ENCODE data around the gene STXBP2. TPM values are rescaled to one million over a fixed set of nuclear protein-coding genes. Genes with fewer than 3 reads are reported as not detected.
A peak's percentile ranks its signal among the peaks of the same experiment; 100 is the strongest.
"Not testable (repeated sequence)": the region's sequence is repeated elsewhere in the genome, so short reads cannot be mapped to it uniquely, and the experiment has no call there.

STXBP2 gene
- polyA plus RNA-seq, 3 donors: 43.6 to 114 (median 83.1) TPM

DNA sequence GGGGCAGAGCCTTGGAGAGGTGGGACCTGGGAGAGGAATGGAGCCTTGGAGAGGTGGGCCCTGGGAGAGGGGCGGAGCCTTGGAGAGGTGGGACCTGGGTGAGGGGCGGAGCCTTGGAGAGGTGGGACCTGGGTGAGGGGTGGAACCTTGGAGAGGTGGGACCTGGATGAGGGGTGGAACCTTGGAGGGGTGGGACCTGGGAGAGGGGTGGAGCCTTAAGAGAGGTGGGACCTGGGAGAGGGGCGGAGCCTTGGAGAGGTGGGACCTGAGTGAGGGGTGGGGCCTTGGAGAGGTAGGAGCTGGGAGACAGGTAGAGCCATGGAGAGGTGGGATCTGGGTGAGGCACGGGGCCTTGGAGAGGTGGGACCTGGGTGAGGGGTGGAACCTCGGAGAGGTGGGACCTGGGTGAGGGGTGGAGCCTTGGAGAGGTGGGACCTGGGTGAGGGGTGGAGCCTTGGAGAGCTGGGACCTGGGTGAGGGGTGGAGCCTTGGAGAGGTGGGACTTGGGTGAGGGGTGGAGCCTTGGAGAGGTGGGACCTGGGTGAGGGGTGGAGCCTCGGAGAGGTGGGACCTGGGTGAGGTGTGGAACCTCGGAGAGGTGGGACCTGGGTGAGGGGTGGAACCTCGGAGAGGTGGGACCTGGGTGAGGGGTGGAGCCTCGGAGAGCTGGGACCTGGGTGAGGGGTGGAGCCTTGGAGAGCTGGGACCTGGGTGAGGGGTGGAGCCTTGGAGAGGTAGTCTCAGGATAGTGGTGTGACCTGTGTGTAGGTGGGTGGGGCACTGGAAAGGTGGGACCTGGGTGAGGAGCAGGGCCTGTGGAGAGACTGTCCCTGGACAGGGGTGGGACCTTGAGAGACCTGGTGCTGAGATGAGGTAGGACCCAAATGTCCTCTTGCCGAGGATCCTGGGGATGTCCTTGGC, 7.0 kb downstream of the STXBP2 start:
- WGBS, 3 donors: 47 to 87% (median 80%) methylated on average over 10 of the region's 10 CpGs
- not testable (repeated sequence) for H3K27ac ChIP-seq (ENCODE audit: low read depth, low read length)

DNA sequence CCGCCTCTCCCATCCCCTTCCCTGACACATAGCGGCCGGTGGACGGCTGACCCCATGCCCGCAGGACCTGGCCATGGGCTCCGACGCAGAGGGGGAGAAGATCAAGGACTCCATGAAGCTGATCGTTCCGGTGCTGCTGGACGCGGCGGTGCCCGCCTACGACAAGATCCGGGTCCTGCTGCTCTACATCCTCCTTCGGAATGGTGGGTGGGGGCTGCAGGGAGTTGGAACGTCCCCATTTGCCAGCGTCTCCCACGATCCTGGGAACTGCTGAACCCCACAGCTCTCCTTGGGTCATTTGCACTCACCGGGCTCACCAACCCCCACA, 7.6 kb downstream of the STXBP2 start:
- WGBS, 3 donors: 93 to 95% (median 94%) methylated on average over 17 to 20 of the region's 20 CpGs
- H3K27ac ChIP-seq (ENCODE audit: low read depth, low read length): no peak overlapping the region

DNA sequence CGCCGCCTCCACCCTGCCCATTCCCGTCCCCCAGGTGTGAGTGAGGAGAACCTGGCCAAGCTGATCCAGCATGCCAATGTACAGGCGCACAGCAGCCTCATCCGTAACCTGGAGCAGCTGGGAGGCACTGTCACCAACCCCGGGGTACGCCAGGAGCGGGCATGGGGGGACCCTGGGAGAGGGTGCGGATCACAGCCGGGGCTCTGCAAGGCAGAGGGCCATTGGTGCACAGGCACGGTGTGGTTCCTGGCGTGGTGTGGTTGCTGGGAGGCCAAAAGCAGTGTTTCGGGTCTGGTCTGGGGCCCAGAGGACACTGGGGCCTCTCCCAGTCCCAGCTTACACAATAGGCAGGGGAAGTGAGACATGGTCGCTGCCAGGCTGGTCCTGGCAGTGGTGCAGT, 8.3 kb downstream of the STXBP2 start:
- H3K27ac ChIP-seq (ENCODE audit: low read depth, low read length): no peak overlapping the region
- WGBS, 3 donors: 64 to 89% (median 76%) methylated on average over 14 of the region's 14 CpGs

DNA sequence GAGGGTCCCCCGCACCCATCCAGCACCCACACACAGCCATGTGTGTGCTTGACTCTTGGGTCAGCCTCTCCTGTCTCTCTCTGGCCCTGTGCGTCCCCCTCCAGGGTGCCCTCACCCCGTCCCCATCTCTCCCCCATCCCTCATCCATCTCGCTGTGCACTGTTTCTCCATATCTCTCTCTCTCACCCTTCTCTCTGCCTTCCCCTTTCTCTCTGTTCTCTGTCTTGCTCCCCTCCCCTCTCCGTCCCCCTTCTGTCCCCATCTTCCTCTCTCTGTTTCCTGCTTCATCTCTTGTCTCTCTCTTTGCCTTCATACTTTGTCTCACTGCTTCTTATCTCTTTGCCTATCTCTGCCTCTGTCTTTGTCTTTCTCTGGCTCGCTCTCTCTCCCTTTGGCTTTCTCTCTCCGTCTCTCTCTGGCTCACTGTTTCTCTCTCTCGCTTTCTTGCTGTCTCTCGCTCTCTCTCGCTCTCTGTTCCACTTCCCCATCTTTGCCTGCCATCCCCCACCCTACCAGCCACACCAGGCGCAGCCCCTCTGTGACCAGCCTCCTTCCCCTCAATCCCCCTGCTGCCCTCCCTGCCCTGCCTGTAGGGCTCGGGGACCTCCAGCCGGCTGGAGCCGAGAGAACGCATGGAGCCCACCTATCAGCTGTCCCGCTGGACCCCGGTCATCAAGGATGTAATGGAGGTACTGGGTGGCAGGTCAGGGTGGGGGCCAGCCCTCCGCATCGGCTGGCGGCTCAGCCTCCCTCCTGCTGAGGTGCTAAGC, 8.9 kb downstream of the STXBP2 start:
- WGBS, 3 donors: 44 to 78% (median 63%) methylated on average over 19 to 20 of the region's 20 CpGs
- H3K27ac ChIP-seq (ENCODE audit: low read depth, low read length): no peak overlapping the region

DNA sequence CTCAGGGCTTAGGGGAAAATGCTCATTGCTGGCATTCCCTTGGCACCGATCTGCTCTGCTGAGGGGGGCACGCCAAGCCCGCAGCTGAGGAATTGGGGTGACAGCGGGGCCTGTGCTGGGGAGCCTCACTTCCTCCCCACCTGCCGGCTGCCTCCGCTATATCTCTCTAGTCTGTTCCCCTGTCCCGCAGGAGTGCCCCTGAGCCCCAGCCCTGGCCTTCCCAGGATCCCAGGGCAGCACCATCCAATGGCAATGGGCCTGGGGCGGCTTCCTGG, 9.5 kb downstream of the STXBP2 start:
- 69 to 88% (median 86%) methylated on average over 8 of the region's 8 CpGs for WGBS, 3 donors
- no peak overlapping the region for H3K27ac ChIP-seq (ENCODE audit: low read depth, low read length)

DNA sequence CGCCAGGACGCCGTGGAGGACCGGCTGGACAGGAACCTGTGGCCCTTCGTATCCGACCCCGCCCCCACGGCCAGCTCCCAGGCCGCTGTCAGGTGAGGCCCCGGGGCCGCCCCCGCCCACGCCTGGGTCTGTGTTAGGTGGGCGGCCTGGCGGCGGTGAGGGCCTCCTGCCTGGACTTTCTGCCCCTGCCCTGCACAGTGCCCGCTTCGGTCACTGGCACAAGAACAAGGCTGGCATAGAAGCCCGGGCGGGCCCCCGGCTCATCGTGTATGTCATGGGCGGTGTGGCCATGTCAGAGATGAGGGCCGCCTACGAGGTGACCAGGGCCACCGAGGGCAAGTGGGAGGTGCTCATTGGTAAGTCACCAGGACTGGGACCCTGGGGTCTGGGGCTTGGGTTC, 10.2 kb downstream of the STXBP2 start:
- no peak overlapping the region for H3K27ac ChIP-seq (ENCODE audit: low read depth, low read length)
- WGBS, 3 donors: 90 to 94% (median 93%) methylated on average over 26 of the region's 26 CpGs

DNA sequence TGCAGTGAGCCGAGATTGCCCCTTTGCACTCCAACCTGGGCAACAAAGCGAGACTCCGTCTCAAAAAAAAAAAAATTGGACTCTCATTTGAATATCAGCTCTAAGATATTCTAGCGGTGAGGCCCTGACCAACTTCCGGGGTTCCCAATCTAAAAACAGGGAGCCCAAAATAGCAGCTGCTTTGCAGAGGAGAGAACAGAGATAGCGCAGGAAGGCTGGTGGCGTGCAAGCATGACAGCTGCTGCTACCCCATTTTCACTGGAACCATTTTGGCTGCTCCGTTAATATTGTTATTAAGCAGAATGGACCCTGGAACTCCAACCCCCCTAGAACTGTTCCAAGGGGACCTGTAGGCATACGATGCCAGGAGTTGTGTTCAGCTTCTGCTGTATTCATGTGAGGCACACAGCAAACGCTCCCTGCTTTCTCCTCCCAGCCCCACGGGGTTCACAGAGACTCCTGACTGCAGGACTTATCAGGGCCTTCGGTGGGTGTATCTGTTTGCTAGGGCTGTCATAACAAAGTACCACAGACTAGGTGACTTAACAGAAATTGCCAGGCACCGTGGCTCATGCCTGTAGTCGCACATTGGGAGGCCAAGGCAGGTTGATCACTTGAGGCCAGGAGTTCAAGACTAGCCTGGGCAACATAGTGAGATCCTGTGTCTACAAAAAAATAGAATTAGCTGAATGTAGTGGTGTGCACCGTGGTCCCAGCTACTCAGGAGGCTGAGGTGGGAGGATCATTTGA, 11.5 kb downstream of the STXBP2 start:
- no peak overlapping the region for H3K27ac ChIP-seq (ENCODE audit: low read depth, low read length)
- 79 to 84% (median 81%) methylated on average over 15 of the region's 15 CpGs for WGBS, 3 donors

DNA sequence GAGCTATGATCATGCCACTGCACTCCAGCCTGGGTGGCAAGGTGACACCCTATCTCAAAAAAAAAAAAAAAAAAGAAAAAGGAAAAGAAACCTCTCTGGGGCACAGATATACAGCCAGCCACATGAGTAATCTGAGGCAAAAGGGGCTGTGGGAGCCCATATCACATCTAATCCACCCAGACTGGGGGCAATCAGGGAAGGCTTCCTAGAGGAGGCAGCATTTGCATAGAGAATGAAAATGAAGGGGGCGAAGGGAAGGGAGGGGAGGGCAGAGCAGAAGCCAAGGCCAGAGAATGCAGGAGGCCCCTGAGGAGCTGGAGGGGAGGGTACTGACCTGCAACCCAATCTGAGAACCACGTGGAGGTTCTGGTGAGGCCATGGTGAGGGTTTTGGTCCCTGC, 13.2 kb downstream of the STXBP2 start:
- 45 to 69% (median 47%) methylated on average over 2 of the region's 2 CpGs for WGBS, 3 donors
- H3K27ac ChIP-seq (ENCODE audit: low read depth, low read length): no peak overlapping the region

DNA sequence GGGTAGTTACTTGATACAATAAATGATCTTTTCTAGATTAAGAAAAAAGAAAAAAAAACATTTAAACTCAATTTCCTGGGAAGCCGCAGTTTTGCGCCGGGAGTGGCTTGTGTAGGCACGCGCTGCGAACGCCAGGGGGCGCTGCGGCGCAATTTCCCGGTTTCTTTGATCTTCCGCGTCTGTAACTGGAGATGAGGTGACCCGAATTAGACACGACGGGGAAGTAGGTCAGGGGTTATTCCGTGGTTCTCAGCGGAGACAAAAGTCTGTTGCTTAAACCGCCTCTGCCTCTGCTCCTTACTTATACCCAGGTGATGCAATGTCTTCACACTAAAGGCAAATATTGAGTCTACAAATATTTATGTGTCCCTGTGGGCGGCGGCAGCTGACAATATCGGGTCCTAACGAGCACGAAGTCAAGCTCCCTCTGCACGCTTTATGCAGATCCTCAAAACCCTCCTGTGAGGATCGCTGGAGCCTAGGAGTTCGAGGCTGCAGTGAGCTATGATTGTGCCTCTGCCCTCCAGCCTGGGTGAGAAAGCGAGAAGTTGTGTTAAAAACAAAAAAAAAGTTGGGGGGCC, 15.2 kb downstream of the STXBP2 start:
- peak overlapping the region; percentile 77 for H3K27ac ChIP-seq (ENCODE audit: low read depth, low read length)
- WGBS, 3 donors: 3 to 4% (median 4%) methylated on average over 28 of the region's 28 CpGs

DNA sequence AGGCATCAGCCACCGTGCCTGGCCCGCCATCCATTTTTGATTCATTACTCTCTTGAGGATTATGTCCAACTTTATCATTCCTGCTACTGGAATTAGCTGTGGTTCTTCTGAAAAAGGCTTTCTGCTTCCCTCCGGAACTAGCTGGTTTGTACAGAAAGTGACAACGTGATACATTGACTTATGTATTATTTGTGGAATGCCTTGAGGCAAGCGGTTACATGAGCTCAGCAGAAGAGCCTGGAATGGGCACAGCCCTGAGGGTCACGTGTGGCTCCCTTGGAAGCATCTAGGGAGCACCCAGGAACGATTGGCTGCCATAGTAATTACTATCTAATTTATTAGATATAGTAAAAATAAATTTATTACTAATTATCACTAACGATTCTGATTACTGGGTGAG, 17.5 kb downstream of the STXBP2 start:
- H3K27ac ChIP-seq (ENCODE audit: low read depth, low read length): no peak overlapping the region
- WGBS, 3 donors: 48 to 63% (median 51%) methylated on average over 8 of the region's 8 CpGs

DNA sequence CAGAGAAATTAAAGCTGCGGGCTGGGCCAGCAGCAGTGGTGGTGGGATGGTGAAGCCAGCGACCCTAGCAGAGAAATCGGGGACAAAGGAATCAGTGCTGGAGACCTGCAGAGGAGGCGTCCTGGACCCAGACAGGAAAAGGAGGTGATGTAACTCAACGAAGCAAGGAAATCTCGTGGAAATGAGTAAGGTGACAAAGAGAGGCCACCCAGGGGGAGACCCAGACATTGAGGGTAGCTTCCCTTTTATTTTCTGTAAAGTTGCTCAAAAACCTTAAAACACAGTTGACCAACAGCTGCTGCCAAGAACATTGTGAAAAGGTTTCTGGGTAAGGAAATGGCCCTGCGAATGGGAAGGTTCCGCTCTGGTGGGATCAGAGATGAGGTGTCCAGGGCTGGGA, 18.7 kb downstream of the STXBP2 start:
- H3K27ac ChIP-seq (ENCODE audit: low read depth, low read length): no peak overlapping the region
- WGBS, 3 donors: 47 to 71% (median 50%) methylated on average over 8 of the region's 8 CpGs

DNA sequence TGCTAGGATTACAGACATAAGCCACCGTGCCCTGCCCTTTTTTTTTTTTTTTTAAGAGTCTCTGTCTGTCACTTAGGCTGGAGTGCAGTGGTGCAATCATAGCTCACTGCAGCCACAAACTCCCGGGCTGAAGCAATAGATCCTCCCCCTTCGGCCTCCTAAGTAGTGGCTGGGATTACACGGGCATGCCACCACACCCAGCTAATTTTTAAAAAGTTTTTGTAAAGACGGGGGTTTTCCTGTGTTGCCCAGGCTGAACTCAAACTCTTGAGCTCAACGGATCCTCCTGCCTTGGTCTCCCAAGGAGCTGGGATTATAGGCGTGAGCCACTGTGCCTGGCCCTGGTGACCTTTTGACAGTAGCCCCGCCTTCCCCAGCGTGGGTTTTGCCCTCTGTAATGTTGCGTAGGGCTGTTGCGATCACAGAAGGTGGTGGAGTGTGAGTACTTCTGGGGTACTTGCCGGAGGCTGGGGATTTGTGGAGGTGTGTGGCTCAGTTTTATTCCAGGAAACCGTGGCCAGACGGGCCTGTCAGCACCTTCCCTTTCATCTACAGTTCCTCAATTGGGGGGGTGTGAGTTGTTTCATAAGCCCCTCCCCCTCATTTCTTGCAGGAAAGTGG, 20.3 kb downstream of the STXBP2 start:
- WGBS, 3 donors: 27 to 62% (median 28%) methylated on average over 14 of the region's 14 CpGs
- H3K27ac ChIP-seq (ENCODE audit: low read depth, low read length): peak overlapping the region; percentile 42

DNA sequence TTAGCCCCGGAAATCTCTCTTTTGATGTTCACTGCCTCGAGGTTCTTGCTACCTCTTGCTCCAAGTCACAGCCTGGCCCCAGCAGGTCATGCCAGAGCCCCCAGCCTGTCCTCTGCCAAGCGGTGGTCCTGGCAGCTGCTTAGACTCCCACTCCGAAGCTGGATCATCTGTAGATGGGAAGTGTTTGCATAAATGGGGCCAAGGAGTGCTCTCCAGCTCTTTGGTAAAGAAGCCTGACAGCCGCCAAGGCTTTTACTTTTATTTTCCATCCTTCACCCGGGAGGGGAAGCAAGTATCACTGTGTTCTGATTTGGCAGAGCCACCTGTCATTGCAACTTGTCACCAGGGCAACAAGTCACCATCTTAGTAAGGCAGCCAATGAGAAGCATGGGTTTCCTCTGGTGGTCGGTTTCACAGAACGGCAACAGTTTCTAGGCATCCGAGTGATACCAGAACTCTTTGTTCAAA, 21.3 kb downstream of the STXBP2 start:
- no peak overlapping the region for H3K27ac ChIP-seq (ENCODE audit: low read depth, low read length)
- WGBS, 3 donors: 31 to 36% (median 36%) methylated on average over 9 of the region's 9 CpGs

DNA sequence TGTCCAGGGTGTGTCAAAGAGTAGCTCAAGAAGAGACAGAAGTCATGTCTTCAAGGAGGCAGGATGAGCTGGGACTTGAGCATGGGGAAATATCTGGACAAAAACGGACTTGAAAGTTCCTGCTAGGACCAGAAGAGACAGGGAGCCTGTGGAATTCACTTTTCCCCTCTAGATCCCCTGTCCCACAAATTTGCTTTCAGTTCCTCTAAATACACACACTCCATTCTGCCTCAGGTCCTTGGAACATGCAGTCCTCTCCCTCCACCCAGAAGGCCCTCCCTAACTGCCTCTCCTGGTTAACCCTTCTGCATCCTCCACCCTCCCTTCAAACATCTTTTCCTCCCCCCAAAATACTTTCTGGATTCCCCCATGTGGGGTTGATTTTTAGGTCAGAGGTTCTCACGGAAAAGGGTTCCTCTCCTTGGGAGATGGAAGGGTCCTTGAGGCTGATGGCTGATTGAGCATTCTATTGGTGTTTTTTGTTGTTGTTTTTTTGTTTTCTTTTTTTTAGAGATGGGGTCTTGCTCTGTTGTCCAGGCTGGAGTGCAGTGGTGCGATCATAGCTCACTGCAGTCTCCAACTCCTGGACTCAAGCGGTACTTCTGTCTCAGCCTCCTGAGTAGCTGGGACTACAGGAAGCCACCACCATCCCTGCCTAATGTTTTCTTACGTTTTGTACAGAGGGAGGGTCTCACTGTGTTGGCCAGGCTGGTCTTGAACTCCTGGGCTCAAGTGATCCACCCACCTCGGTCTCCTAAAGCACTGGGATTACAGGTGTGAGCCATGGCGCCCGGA, 25.0 kb downstream of the STXBP2 start:
- no peak overlapping the region for H3K27ac ChIP-seq (ENCODE audit: low read depth, low read length)
- WGBS, 3 donors: 73 to 79% (median 73%) methylated on average over 8 of the region's 8 CpGs

DNA sequence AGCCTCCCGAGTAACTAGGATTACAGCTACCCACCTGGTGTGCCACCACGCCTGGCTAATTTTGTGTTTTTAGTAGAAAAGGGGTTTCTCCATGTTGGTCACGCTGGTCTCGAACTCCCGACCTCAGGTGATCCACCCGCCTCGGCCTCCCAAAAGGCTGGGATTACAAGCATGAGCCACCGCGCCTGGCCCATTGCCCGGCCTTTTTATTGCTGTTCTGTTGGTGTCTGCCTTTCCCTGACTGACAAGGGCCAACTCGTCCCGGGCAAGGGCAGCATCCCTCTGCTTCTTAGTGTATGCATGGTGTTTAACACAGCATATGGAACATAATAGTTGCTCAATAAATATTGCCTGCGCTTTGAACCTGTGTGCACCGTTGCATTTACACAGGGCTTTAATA, 25.7 kb downstream of the STXBP2 start:
- WGBS, 3 donors: 80 to 88% (median 83%) methylated on average over 14 of the region's 14 CpGs

DNA sequence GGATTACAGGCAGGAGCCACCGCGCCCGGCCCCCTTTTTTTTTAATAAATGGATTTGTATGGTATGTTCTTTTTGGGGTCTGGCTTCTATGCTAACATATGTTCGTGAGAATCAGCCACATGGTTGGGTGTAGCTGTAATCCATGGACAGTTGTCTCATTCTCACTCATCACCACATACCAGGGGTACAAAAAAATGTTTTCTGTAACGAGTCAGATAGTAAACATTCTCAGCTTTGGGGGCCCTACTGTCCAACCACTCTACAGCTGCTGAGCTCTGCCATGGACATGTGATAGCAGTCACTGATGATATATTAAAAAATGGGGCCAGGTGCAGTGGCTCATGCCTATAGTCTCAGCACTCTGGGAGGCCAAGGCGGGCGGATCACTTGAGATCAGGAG, 26.8 kb downstream of the STXBP2 start:
- 74 to 82% (median 75%) methylated on average over 7 of the region's 7 CpGs for WGBS, 3 donors
- H3K27ac ChIP-seq (ENCODE audit: low read depth, low read length): no peak overlapping the region

More for the DNA sequence above, 25.7 kb downstream of the STXBP2 start:
- H3K27ac ChIP-seq (ENCODE audit: low read depth, low read length): no peak overlapping the region

DNA sequence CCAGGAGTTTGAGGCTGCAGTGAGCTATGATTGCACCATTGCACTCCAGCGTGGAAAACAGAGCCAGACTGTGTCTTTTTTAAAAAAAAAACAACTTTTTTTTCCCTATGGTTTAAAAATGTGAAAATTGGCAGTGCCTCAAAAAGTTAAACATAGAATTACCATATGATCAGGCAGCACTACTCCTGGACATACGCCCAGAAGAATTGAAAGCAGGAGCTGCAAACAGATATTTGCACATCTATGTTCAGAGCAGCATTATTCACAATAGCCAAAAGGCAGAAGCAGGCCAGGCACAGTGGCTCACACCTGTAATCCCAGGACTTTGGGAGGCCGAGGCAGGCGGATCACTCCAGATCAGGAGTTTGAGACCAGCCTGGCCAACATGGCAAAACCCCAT, 28.2 kb downstream of the STXBP2 start:
- 42 to 53% (median 48%) methylated on average over 4 of the region's 4 CpGs for WGBS, 3 donors
- H3K27ac ChIP-seq (ENCODE audit: low read depth, low read length): no peak overlapping the region

DNA sequence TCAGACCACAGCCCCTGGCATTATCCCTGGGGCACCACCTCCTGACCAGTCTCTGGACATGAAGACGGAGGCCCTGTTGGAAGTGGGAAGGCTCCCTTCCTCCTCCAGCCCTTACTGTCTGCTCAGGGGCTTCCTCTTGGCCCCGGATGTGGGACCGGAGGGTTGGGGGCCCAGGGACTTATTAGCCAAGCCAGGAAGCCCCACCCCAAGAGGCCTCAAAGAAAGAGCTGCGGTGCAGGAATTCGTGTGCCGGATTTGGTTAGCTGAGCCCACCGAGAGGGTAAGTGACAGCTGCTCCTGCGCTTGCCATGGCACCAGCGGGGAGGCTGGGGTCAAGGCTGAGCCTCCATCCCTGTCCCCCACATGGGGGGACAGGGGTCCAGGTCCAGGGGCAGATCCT, 31.9 kb downstream of the STXBP2 start, which contains the start of gene RETN:
Gene RETN, plus strand, starts transcription at position 208 of the 400 bp plus-strand sequence. CDS start 278 bp downstream, outside the sequence.
- no peak within 1 kb of the TSS for H3K27ac ChIP-seq (ENCODE audit: low read depth, low read length)
- 47 to 75% (median 58%) methylated on average over 5 to 9 of the region's 9 CpGs for WGBS, 3 donors

All from adipose tissue (tissue), 3 donors.